Stimulated activated naive B cell treated with anti-CD40 and anti-IgM and Interleukin-4, amounts not matched to agents 10 μg/mL and 1 μg/mL and 100 μg/mL, for 72 hours (primary cell): ENCODE results near the gene GPRIN3.

ENCODE experiments used
- ATAC-seq, 2 donors: fragments of 150-1000 bp; cut with Tn5 transposase; replicated peaks; 2 replicates each; pipeline ENCODE4 v1.10.0; 2021; ENCODE audit warnings: moderate library complexity in 1 of 2
- DNase-seq: peaks from one replicate; pipeline ENCODE4 v3.0.0; 2021
- H3K27ac Mint-ChIP-seq: one replicate; pipeline ENCODE4 v1.8.0; 2022; ENCODE audit warnings: mild to moderate bottlenecking, mixed read lengths
- H3K27me3 Mint-ChIP-seq, 2 donors: one replicate each; pipeline ENCODE4 v1.8.0; 2022; ENCODE audit warnings: mixed read lengths in 2 of 2
- H3K36me3 Mint-ChIP-seq, 2 donors: one replicate each; pipeline ENCODE4 v1.8.0; 2022; ENCODE audit warnings: mixed read lengths in 2 of 2, mild to moderate bottlenecking in 1 of 2
- H3K4me1 Mint-ChIP-seq, 2 donors: one replicate each; pipeline ENCODE4 v1.8.0; 2022; ENCODE audit warnings: mixed read lengths in 2 of 2, mild to moderate bottlenecking in 1 of 2
- H3K4me3 Mint-ChIP-seq, 2 donors: one replicate each; pipeline ENCODE4 v1.8.0; 2022; ENCODE audit warnings: mild to moderate bottlenecking in 2 of 2, mixed read lengths in 2 of 2, moderate library complexity in 1 of 2
- H3K9me3 Mint-ChIP-seq, 2 donors: one replicate each; pipeline ENCODE4 v1.8.0; 2022; ENCODE audit warnings: mixed read lengths in 2 of 2, mild to moderate bottlenecking in 1 of 2

The GPRIN3 gene

GRCh38 chr4:89307446-89308160, at the start of gene GPRIN3:
GPRIN3 (minus strand) TSS chr4:89307800; CDS start chr4:89250110, 57,690 bp downstream.
- H3K4me1 Mint-ChIP-seq: peaks cover 13 to 26% of the 10 kb centered on the region in 2 donors
- peak within 1 kb of the TSS; percentile 80 for H3K27ac Mint-ChIP-seq
- peak within 1 kb of the TSS; percentile 83 to 89 for H3K4me3 Mint-ChIP-seq
- H3K9me3 Mint-ChIP-seq: no peaks in the 10 kb centered on the region
- no peaks in the 10 kb centered on the region for H3K36me3 Mint-ChIP-seq
- peak; percentile 75 for DNase-seq
- peaks cover 20 to 24% of the 10 kb centered on the region in 2 donors for H3K27me3 Mint-ChIP-seq
- peak; percentile 96 for ATAC-seq

DNA sequence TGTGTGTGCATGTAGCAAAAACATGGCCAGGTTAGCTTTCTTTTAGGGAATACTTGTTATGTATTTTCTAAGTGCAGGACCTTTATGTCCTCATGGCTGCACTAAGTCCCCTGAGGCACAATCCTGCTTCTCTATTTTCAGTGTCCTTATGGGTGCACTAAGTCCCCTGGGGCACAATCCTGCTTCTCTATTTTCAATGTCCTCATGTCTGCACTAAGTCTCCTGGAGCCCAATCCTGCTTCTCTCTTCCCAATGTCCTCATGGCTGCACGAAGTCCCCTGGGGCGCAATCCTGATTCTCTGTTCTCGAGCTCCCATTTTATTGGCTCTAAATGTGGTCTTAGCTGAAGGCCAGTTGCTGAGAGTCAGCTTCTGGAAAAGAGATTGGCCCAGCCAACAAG, 49.7 kb upstream of the GPRIN3 start:
- no peaks in the 10 kb centered on the region for H3K36me3 Mint-ChIP-seq
- H3K4me3 Mint-ChIP-seq: no peak overlapping the region
- DNase-seq: no peak
- peaks cover 0 to 2% of the 10 kb centered on the region in 2 donors for H3K4me1 Mint-ChIP-seq
- ATAC-seq: no peak
- no peaks in the 10 kb centered on the region for H3K9me3 Mint-ChIP-seq
- peaks cover 9 to 17% of the 10 kb centered on the region in 2 donors for H3K27me3 Mint-ChIP-seq
- no peak overlapping the region for H3K27ac Mint-ChIP-seq

DNA sequence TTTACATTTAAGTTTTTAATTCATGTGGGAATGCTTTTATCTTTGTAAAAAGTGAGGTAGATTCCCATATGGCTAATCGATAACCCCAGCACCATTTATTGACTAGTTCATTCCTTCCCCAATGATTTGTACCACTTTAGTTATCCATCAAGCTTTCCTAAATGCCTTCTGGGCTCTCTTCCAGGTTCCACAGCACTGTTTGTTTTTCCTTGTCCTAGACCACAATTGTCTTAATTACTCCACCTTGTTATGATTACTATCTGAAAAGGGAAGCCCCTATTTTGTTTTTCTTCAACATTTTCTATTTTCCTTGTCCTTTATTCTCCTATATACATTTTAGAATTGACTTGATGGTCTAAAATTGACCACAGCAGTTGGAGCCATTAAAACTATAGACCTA, 48.5 kb upstream of the GPRIN3 start:
- Mint-ChIP-seq H3K9me3 (no peaks in the 10 kb centered on the region), H3K27ac (no peak overlapping the region)

GRCh38 chr4:89353514-89353913, 45.9 kb upstream of the GPRIN3 start:
- DNase-seq (no peak), ATAC-seq (no peak)
- peaks cover 0 to 2% of the 10 kb centered on the region in 2 donors for H3K4me1 Mint-ChIP-seq
- H3K27me3 Mint-ChIP-seq: peaks cover 4 to 9% of the 10 kb centered on the region in 2 donors
- H3K4me3 Mint-ChIP-seq: no peak overlapping the region
- H3K27ac Mint-ChIP-seq: no peak overlapping the region
- no peaks in the 10 kb centered on the region for H3K36me3 Mint-ChIP-seq
- H3K9me3 Mint-ChIP-seq: peaks cover 0 to 2% of the 10 kb centered on the region in 2 donors

More for the DNA sequence above, 48.5 kb upstream of the GPRIN3 start:
- no peak for DNase-seq
- no peak for ATAC-seq
- H3K4me1 Mint-ChIP-seq: peaks cover 0 to 2% of the 10 kb centered on the region in 2 donors
- no peaks in the 10 kb centered on the region for H3K36me3 Mint-ChIP-seq
- H3K4me3 Mint-ChIP-seq: no peak overlapping the region
- H3K27me3 Mint-ChIP-seq: peaks cover 6 to 13% of the 10 kb centered on the region in 2 donors

DNA sequence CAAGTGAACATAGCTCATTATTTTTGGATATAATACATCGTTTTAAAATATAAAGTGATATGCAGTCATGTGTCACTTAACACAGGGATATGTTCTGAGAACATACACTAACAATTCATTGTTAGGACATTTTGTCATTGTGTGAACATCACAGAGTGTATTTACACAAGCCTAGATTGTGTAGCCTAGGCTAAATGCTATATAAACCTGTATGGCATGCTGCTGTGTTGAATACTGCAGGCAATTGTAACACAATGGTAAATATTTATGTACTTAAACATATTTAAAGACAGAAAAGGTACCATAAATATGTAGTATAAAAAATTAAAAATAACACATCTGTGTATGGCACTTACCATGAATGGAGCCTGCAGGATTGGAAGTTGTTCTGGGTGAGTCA, 44.9 kb upstream of the GPRIN3 start:
- ATAC-seq (no peak), DNase-seq (no peak)
- Mint-ChIP-seq H3K9me3 (peaks cover 7 to 8% of the 10 kb centered on the region in 2 donors), H3K27me3 (peaks cover 3 to 9% of the 10 kb centered on the region in 2 donors), H3K4me3 (no peak overlapping the region), H3K27ac (no peak overlapping the region), H3K4me1 (peaks cover 0 to 2% of the 10 kb centered on the region in 2 donors), H3K36me3 (peaks cover 3 to 4% of the 10 kb centered on the region in 2 donors)

DNA sequence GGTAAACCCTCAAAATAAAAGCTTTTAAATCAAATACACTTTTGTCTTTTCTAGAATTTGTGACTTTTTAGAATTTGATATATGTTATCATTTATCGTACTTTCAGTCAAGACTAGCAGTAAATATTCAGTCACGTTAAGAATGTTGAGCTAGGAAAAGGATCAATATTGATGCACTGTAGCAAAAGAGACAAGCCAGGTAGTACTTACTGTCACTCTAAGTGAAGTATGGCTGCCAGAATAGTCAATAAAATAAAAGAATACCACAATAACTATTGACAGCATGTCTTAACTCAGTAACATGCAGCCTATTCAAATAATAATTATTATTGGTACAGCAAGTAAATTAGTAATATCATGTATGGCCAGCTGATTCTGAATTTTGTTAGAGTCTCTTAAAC, 43.6 kb upstream of the GPRIN3 start:
- Mint-ChIP-seq H3K27ac (no peak overlapping the region), H3K4me3 (no peak overlapping the region), H3K4me1 (no peaks in the 10 kb centered on the region)

GRCh38 chr4:89347363-89348025, 39.9 kb upstream of the GPRIN3 start:
- peaks cover 12 to 13% of the 10 kb centered on the region in 2 donors for H3K9me3 Mint-ChIP-seq
- ATAC-seq (no peak), DNase-seq (no peak)
- no peak overlapping the region for H3K27ac Mint-ChIP-seq
- H3K27me3 Mint-ChIP-seq: peaks cover 0 to 2% of the 10 kb centered on the region in 2 donors
- H3K36me3 Mint-ChIP-seq: peaks cover 3 to 4% of the 10 kb centered on the region in 2 donors
- H3K4me3 Mint-ChIP-seq: no peak overlapping the region
- H3K4me1 Mint-ChIP-seq: no peaks in the 10 kb centered on the region

More for the DNA sequence above, 43.6 kb upstream of the GPRIN3 start:
- Mint-ChIP-seq H3K27me3 (peaks cover 0 to 3% of the 10 kb centered on the region in 2 donors), H3K36me3 (peaks cover 3 to 4% of the 10 kb centered on the region in 2 donors), H3K9me3 (peaks cover 11 to 12% of the 10 kb centered on the region in 2 donors)
- DNase-seq: no peak
- no peak for ATAC-seq

GRCh38 chr4:89344571-89344970, 37.0 kb upstream of the GPRIN3 start:
- no peak for ATAC-seq
- Mint-ChIP-seq H3K36me3 (peaks cover 3 to 4% of the 10 kb centered on the region in 2 donors), H3K4me1 (no peaks in the 10 kb centered on the region), H3K27ac (no peak overlapping the region), H3K9me3 (peaks cover 11 to 12% of the 10 kb centered on the region in 2 donors), H3K4me3 (no peak overlapping the region), H3K27me3 (peaks cover 0 to 5% of the 10 kb centered on the region in 2 donors)
- DNase-seq: no peak

DNA sequence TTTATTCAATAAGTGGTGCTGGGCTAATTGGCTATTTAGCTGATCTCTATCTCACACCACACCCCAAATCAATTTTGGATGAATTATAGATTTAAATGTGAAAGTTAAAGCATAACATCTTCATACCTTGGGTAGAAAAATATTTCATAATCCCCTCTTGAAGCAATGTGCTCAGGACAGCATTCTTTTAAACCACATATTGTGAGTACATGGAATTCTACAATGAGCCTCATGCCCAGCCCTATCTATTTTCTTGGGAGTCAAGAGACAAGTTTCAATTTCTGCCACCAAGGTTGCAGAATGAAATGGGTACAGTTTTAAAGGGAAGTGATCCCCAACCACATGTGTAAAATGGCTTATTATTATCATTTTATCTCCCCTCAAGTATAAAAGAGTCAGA, 30.6 kb upstream of the GPRIN3 start:
- no peak overlapping the region for H3K4me3 Mint-ChIP-seq
- peak in 1 of 2 donors; percentile 45 for ATAC-seq

GRCh38 chr4:89337681-89338080, 30.1 kb upstream of the GPRIN3 start:
- DNase-seq: no peak
- Mint-ChIP-seq H3K27ac (no peak overlapping the region), H3K36me3 (no peaks in the 10 kb centered on the region), H3K9me3 (no peaks in the 10 kb centered on the region), H3K4me3 (no peak overlapping the region), H3K4me1 (peaks cover 5 to 22% of the 10 kb centered on the region in 2 donors), H3K27me3 (peaks cover 4 to 6% of the 10 kb centered on the region in 2 donors)
- no peak for ATAC-seq

More for the DNA sequence above, 30.6 kb upstream of the GPRIN3 start:
- no peak overlapping the region for H3K27ac Mint-ChIP-seq
- no peaks in the 10 kb centered on the region for H3K9me3 Mint-ChIP-seq
- H3K4me1 Mint-ChIP-seq: peaks cover 5 to 22% of the 10 kb centered on the region in 2 donors
- H3K36me3 Mint-ChIP-seq: no peaks in the 10 kb centered on the region
- H3K27me3 Mint-ChIP-seq: peaks cover 5 to 6% of the 10 kb centered on the region in 2 donors
- DNase-seq: no peak

DNA sequence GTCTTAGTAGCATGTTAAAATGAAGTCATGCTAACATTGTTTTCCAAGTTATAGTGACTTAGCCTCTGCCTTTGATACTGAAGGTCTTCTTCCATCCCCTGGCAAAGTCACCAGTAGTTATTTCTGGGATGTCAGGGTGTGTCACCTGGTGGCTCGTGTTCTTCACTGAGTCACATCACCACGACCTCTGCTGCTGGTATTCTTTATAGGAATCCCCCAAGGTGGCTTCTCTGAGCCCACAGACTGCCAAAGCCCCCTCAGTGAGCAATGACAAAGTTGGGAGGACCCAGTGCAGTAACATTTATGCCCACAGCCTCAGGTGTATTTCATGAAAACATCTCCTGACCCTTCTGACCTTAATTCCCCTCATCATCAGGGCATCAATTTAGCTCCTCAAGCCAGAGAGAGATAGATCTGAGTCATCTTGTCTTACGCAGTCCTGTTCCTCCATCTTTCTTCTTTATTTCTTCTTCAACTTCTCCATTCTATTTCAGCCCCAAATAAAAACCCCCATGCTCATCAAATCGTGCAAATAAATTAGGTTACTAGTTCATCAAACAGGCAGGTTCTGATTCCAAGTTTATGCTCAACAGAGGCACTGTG, 29.3 kb upstream of the GPRIN3 start:
- Mint-ChIP-seq H3K9me3 (no peaks in the 10 kb centered on the region), H3K4me3 (no peak overlapping the region), H3K4me1 (peaks cover 5 to 26% of the 10 kb centered on the region in 2 donors), H3K27me3 (peaks cover 0 to 6% of the 10 kb centered on the region in 2 donors), H3K27ac (no peak overlapping the region), H3K36me3 (no peaks in the 10 kb centered on the region)
- ATAC-seq (peak; percentile 49 to 61), DNase-seq (no peak)

GRCh38 chr4:89334830-89335229, 27.2 kb upstream of the GPRIN3 start:
- peaks cover 0 to 6% of the 10 kb centered on the region in 2 donors for H3K27me3 Mint-ChIP-seq
- H3K36me3 Mint-ChIP-seq: no peaks in the 10 kb centered on the region
- H3K9me3 Mint-ChIP-seq: no peaks in the 10 kb centered on the region
- H3K4me1 Mint-ChIP-seq: peaks cover 11 to 36% of the 10 kb centered on the region in 2 donors
- H3K27ac Mint-ChIP-seq: no peak overlapping the region
- ATAC-seq: no peak
- H3K4me3 Mint-ChIP-seq: no peak overlapping the region
- no peak for DNase-seq

GRCh38 chr4:89334311-89334710, 26.7 kb upstream of the GPRIN3 start:
- Mint-ChIP-seq H3K4me1 (peaks cover 11 to 36% of the 10 kb centered on the region in 2 donors), H3K4me3 (no peak overlapping the region), H3K36me3 (no peaks in the 10 kb centered on the region), H3K27ac (no peak overlapping the region), H3K9me3 (no peaks in the 10 kb centered on the region), H3K27me3 (peaks cover 0 to 6% of the 10 kb centered on the region in 2 donors)
- DNase-seq (no peak), ATAC-seq (peak; percentile 72 to 73)
